ENCODE data around the gene DHX35. TPM values are rescaled to one million over a fixed set of nuclear protein-coding genes. Genes with fewer than 3 reads are reported as not detected.

Gene DHX35
- total and polyA plus RNA-seq, 10 of the 15 experiments (the other 5 are each of a cell fraction or from before 2014, with no cell fraction given): 4.3 to 21.6 (median 14.9) TPM

DNA sequence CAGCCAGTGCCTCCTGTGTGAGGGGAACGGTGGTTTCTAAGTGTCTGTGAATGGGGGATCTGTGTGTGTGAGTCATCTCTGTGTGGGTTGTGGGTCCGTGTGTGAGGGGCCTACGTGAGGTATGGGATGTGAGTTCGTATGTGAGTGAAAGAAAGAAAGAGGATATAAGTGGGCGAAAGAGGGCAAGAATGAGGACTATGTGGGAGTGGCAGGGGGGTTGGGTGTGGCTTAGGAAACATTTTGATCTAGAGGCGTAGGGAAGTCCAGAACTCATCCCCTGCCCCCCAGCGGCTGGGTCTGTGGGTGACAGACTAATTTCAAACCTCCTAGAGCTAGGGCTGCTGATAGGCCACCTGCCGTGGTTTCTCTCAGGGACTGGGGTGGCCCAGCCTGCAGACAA, 35.5 kb downstream of the DHX35 start:
- FAIRE-seq (peak; percentile 83), DNase-seq (ENCODE audit: low read depth, low spot score) (peak; percentile 87), ATAC-seq (peak; percentile 99)
- ChIA-PET CTCF (interaction anchor here (0.7 to 7.4 kb wide), 27 partner anchors 9 to 363 kb away, joined by 3 to 94 read pairs (median 5); partner anchors contain the start of genes ACTR5, DHX35 and FAM83D), POLR2A (interaction anchor here (0.6 to 5.9 kb wide), 8 partner anchors 10 to 106 kb away, joined by 3 to 48 read pairs (median 4); partner anchors contain the start of gene DHX35), SMC1A (ENCODE audit: uncharacterized antibody, unreplicated experiment) (interaction anchor here (0.7 to 7.8 kb wide), 19 partner anchors 9 to 105 kb away, joined by 3 to 93 read pairs (median 5); partner anchors contain the start of genes DHX35 and FAM83D), RAD21 (ENCODE audit: unreplicated experiment) (interaction anchor here (0.8 to 9.0 kb wide), 20 partner anchors 9 to 192 kb away, joined by 3 to 109 read pairs (median 5); partner anchors contain the start of genes DHX35, FAM83D and PPP1R16B)
- Histone ChIP-seq H2AFZ (ENCODE audit: control insufficient read depth, low read depth, low read length) (peak overlapping the region; percentile 49), H3K36me3 (ENCODE audit: control insufficient read depth in 2 of 2, insufficient read depth in 2 of 2, low read length in 1 of 2) (peaks cover 8 to 15% of the 10 kb centered on the region in 2 experiments), H3K9ac (ENCODE audit: control insufficient read depth, insufficient read depth, low read length) (no peak overlapping the region), H3K4me3 (no peak overlapping the region), H4K20me1 (ENCODE audit: control insufficient read depth, insufficient read depth) (no peaks in the 10 kb centered on the region), H3K4me1 (ENCODE audit: control insufficient read depth, insufficient read depth, low read length) (peaks cover 14% of the 10 kb centered on the region), H3K4me2 (ENCODE audit: control insufficient read depth, insufficient read depth) (peak overlapping the region; percentile 53; the same call in 1 of the 2 replicates), H3K27ac (ENCODE audit: control insufficient read depth, insufficient read depth) (peak overlapping the region; percentile 49), H3K27me3 (replicated peaks in 1 of 2; ENCODE audit: control insufficient read depth in 2 of 2, insufficient read depth in 2 of 2, low read length in 1 of 2) (no peaks in the 10 kb centered on the region), H3K79me2 (ENCODE audit: control insufficient read depth, insufficient read depth, low read length) (no peaks in the 10 kb centered on the region), H3K9me3 (replicated peaks; ENCODE audit: control insufficient read depth, insufficient read depth, low read length) (no peaks in the 10 kb centered on the region)
- no TSS peak for BruUV-seq (replicated peaks)
- in situ Hi-C loops (cut with MboI) (no loop called here), intact Hi-C loops (cut with micrococcal nuclease; ENCODE audit: unreplicated experiment) (loop anchor here (1.0 to 2.0 kb wide), 3 partner anchors 21 to 71 kb away; partner anchors contain the start of genes DHX35 and FAM83D)
- WGBS (ENCODE audit: insufficient coverage, insufficient replicate concordance, low lambda C conversion rate, missing lambda C conversion rate): 0% methylated on average over 8 of the region's 8 CpGs
- TF ChIP-seq PAX5 (IDR thresholded peaks at IDR 0.05; ENCODE audit: borderline replicate concordance, low read depth, low read length) (peak; percentile 29; the same call in 1 of the 2 replicates), DPF2 (IDR thresholded peaks at IDR 0.05) (peak; percentile 72), MYC (IDR thresholded peaks at IDR 0.05; ENCODE audit: insufficient read depth, insufficient read length, insufficient replicate concordance, low read length, severe bottlenecking) (no peak), RAD21 (IDR thresholded peaks at IDR 0.05; ENCODE audit: insufficient read depth, low read depth, low read length) (peak; percentile 64), TCF12 (IDR thresholded peaks at IDR 0.05; ENCODE audit: low read depth, low read length) (peak; percentile 87; the same call in 1 of the 2 replicates), ZNF24 (IDR thresholded peaks at IDR 0.05) (0 out of 2 replicates have a peak, but pooled peaks have one; percentile 5), CEBPB (IDR thresholded peaks at IDR 0.05; ENCODE audit: borderline replicate concordance in 1 of 2, low read depth in 2 of 2, low read length in 2 of 2) (no peak), IKZF2 (IDR thresholded peaks at IDR 0.05) (peak; percentile 96), JUNB (IDR thresholded peaks at IDR 0.05) (peak; percentile 69; the same call in 1 of the 2 replicates), ZNF207 (IDR thresholded peaks at IDR 0.05; ENCODE audit: borderline replicate concordance) (no peak), RELB (IDR thresholded peaks at IDR 0.05; ENCODE audit: low read depth) (peak; percentile 90), GATAD2B (conservative IDR thresholded peaks at IDR 0.05; ENCODE audit: low read depth) (0 out of 2 replicates have a peak, but pooled peaks have one; percentile 48), BCL11A (IDR thresholded peaks at IDR 0.05; ENCODE audit: low read depth, low read length) (peak; percentile 57; the same call in 1 of the 2 replicates), TBL1XR1 (IDR thresholded peaks at IDR 0.05; ENCODE audit: low read depth, low read length) (no peak), IKZF1 (conservative IDR thresholded peaks at IDR 0.05) (peak; percentile 86)
- TF ChIP-seq, protein P1, sequence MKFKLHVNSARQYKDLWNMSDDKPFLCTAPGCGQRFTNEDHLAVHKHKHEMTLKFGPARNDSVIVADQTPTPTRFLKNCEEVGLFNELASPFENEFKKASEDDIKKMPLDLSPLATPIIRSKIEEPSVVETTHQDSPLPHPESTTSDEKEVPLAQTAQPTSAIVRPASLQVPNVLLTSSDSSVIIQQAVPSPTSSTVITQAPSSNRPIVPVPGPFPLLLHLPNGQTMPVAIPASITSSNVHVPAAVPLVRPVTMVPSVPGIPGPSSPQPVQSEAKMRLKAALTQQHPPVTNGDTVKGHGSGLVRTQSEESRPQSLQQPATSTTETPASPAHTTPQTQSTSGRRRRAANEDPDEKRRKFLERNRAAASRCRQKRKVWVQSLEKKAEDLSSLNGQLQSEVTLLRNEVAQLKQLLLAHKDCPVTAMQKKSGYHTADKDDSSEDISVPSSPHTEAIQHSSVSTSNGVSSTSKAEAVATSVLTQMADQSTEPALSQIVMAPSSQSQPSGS (IDR thresholded peaks at IDR 0.05; ENCODE audit: low read length): peak; percentile 68; the same call in 1 of the 2 replicates
- TF ChIP-seq, protein P2, sequence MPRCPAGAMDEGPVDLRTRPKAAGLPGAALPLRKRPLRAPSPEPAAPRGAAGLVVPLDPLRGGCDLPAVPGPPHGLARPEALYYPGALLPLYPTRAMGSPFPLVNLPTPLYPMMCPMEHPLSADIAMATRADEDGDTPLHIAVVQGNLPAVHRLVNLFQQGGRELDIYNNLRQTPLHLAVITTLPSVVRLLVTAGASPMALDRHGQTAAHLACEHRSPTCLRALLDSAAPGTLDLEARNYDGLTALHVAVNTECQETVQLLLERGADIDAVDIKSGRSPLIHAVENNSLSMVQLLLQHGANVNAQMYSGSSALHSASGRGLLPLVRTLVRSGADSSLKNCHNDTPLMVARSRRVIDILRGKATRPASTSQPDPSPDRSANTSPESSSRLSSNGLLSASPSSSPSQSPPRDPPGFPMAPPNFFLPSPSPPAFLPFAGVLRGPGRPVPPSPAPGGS (IDR thresholded peaks at IDR 0.05; ENCODE audit: borderline replicate concordance, insufficient read depth, low read depth, low read length, poor library complexity, severe bottlenecking): peak; percentile 60
- TF ChIP-seq, protein P3, sequence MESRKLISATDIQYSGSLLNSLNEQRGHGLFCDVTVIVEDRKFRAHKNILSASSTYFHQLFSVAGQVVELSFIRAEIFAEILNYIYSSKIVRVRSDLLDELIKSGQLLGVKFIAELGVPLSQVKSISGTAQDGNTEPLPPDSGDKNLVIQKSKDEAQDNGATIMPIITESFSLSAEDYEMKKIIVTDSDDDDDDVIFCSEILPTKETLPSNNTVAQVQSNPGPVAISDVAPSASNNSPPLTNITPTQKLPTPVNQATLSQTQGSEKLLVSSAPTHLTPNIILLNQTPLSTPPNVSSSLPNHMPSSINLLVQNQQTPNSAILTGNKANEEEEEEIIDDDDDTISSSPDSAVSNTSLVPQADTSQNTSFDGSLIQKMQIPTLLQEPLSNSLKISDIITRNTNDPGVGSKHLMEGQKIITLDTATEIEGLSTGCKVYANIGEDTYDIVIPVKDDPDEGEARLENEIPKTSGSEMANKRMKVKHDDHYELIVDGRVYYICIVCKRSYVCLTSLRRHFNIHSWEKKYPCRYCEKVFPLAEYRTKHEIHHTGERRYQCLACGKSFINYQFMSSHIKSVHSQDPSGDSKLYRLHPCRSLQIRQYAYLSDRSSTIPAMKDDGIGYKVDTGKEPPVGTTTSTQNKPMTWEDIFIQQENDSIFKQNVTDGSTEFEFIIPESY (IDR thresholded peaks at IDR 0.05): no peak
